ENCODE measurements around the gene PRCC.

The PRCC gene

GRCh38 chr1:156813298-156813697 lies 46.0 kb downstream of the PRCC start:
- no peak overlapping the region for H3K27ac ChIP-seq

GRCh38 chr1:156813750-156814570 lies 46.6 kb downstream of the PRCC start:
- TF ChIP-seq CTCF (conservative IDR thresholded peaks at IDR 0.05) (no peak), ZFX (IDR thresholded peaks at IDR 0.05) (no peak)
- H3K27ac ChIP-seq, result no peak overlapping the region

More at GRCh38 chr1:156813298-156813697, 46.0 kb downstream of the PRCC start:
- TF ChIP-seq ZFX (IDR thresholded peaks at IDR 0.05) (no peak), CTCF (conservative IDR thresholded peaks at IDR 0.05) (no peak)

GRCh38 chr1:156814571-156815260 lies 47.4 kb downstream of the PRCC start:
- TF ChIP-seq ZFX (IDR thresholded peaks at IDR 0.05) (no peak), CTCF (conservative IDR thresholded peaks at IDR 0.05) (no peak)
- no peak overlapping the region for H3K27ac ChIP-seq

GRCh38 chr1:156815307-156815826 lies 48.0 kb downstream of the PRCC start:
- TF ChIP-seq ZFX (IDR thresholded peaks at IDR 0.05) (no peak), CTCF (conservative IDR thresholded peaks at IDR 0.05) (no peak)
- H3K27ac ChIP-seq, result no peak overlapping the region

- TF ChIP-seq ZFX (IDR thresholded peaks at IDR 0.05) (no peak), CTCF (conservative IDR thresholded peaks at IDR 0.05) (no peak)
- H3K27ac ChIP-seq, result no peak overlapping the region
These were observed 48.7 kb downstream of the PRCC start for GRCh38 chr1:156815961-156816422.

- no peak for TF ChIP-seq CTCF (conservative IDR thresholded peaks at IDR 0.05)
- TF ChIP-seq ZFX (IDR thresholded peaks at IDR 0.05), result no peak
- H3K27ac ChIP-seq, result no peak within 1 kb of the TSS
These were observed 49.4 kb downstream of the PRCC start, which contains the start of gene SH2D2A for GRCh38 chr1:156816561-156817328. TSS of gene SH2D2A (minus strand) at chr1:156816848. CDS start at chr1:156816708, 140 bp downstream.
